Keratinocyte (primary cell): ENCODE results near the gene MANF. TPM values are rescaled to one million over a fixed set of nuclear protein-coding genes. Genes with fewer than 3 reads are reported as not detected.

ENCODE experiments used
- DNase-seq: peaks from one replicate; pipeline ENCODE4 v3.0.0-alpha.2; 2011; ENCODE audit warnings: low read depth, missing footprints, low spot score
- FAIRE-seq: peaks from 2 replicates; lab custom pipeline; 2011; peaks lifted over from hg19 to GRCh38; lab: Jason Lieb, UNC
- H2AFZ ChIP-seq: 2 replicates; pipeline ENCODE4 v1.6.0; 2012; ENCODE audit warnings: low read length, control low read depth, inconsistent platforms; ENCODE audit not compliant: control insufficient read depth
- H3K27ac ChIP-seq: 2 replicates; pipeline ENCODE4 v1.5.1; 2011; ENCODE audit warnings: low read length; ENCODE audit not compliant: control insufficient read depth, insufficient read depth
- H3K27me3 ChIP-seq: 3 replicates; pipeline ENCODE4 v1.6.0; 2011; ENCODE audit warnings: low read length; ENCODE audit not compliant: control insufficient read depth, insufficient read depth; ENCODE audit errors: extremely low read depth
- H3K36me3 ChIP-seq, 2 experiments: 2 replicates in 1 of 2; 3 replicates in 1 of 2; pipeline ENCODE4 v1.5.1; 2011; ENCODE audit warnings: low read length in 2 of 2, mild to moderate bottlenecking in 1 of 2; ENCODE audit not compliant: control insufficient read depth in 2 of 2, insufficient read depth in 2 of 2; ENCODE audit errors: extremely low read depth in 1 of 2
- H3K4me1 ChIP-seq: 3 replicates; pipeline ENCODE4 v1.5.1; 2011; ENCODE audit warnings: low read length; ENCODE audit not compliant: control insufficient read depth, insufficient read depth; ENCODE audit errors: extremely low read depth
- H3K4me2 ChIP-seq: 3 replicates; pipeline ENCODE4 v1.6.0; 2011; ENCODE audit warnings: low read depth, low read length; ENCODE audit not compliant: control insufficient read depth, insufficient read depth; ENCODE audit errors: extremely low read depth
- H3K4me3 ChIP-seq, 3 experiments: fragments of 200-600 bp in 1 of 3; sonication (generic) in 1 of 3; 2 replicates in 2 of 3; 3 replicates in 1 of 3; pipeline ENCODE4 v1.5.1; 2011 to 2016; ENCODE audit warnings: low read length in 3 of 3, mild to moderate bottlenecking in 3 of 3, control low read depth in 2 of 3, inconsistent platforms in 1 of 3, low read depth in 1 of 3, mixed read lengths in 1 of 3, mixed run types in 1 of 3, moderate library complexity in 1 of 3; ENCODE audit not compliant: control insufficient read depth in 2 of 3, insufficient read depth in 2 of 3; ENCODE audit errors: extremely low read depth in 1 of 3
- H3K79me2 ChIP-seq: 2 replicates; pipeline ENCODE4 v1.6.0; 2012; ENCODE audit warnings: low read length; ENCODE audit not compliant: control insufficient read depth, insufficient read depth
- H3K9ac ChIP-seq: 3 replicates; pipeline ENCODE4 v1.6.0; 2011; ENCODE audit warnings: low read length; ENCODE audit not compliant: control insufficient read depth, insufficient read depth; ENCODE audit errors: extremely low read depth
- H3K9me1 ChIP-seq: 3 replicates; pipeline ENCODE4 v1.6.0; 2011; ENCODE audit warnings: low read length; ENCODE audit not compliant: control insufficient read depth, insufficient read depth; ENCODE audit errors: extremely low read depth
- H3K9me3 ChIP-seq: 2 replicates; pipeline ENCODE4 v1.5.1; 2012; ENCODE audit warnings: low read depth, low read length; ENCODE audit not compliant: control insufficient read depth
- H4K20me1 ChIP-seq: 3 replicates; pipeline ENCODE4 v1.6.0; 2011; ENCODE audit warnings: low read length; ENCODE audit not compliant: control insufficient read depth, insufficient read depth; ENCODE audit errors: extremely low read depth
- EZH2 ChIP-seq: IDR thresholded peaks from one replicate; pipeline ENCODE4 v1.6.1; 2012; ENCODE audit warnings: inconsistent platforms, mild to moderate bottlenecking, low read length, moderate library complexity
- dilution Hi-C: fragments of 300-500 bp; cut with MboI; formaldehyde crosslinking; loops from one replicate; pipeline ENCODE4 v1.7.0; 2020; ENCODE audit warnings: low sequenced_read_pairs; ENCODE audit not compliant: extremely low pct_ligation_motif_present
- polyA plus RNA-seq, 5 experiments: library from polyadenylated mRNA; depleted of rRNA in 3 of 5; stranded (reverse) in 3 of 5; stranded (forward) in 1 of 5; unstranded in 1 of 5; fragments of >200 nt; gene quantifications; 1 replicate in 1 of 5; 2 replicates in 3 of 5; 3 replicates in 1 of 5; pipeline versions ENCODE4 v1.2.1 to v1.2.3, GENCODE V29; 2011 to 2012; ENCODE audit warnings: missing spikeins in 2 of 5, low read depth in 1 of 5, low replicate concordance in 1 of 5
- TF ChIP-seq, protein P1 (sequence below), 3 experiments: IDR thresholded peaks in 1 of 3; conservative IDR thresholded peaks in 1 of 3; optimal IDR thresholded peaks in 1 of 3; 2 replicates in 2 of 3; 3 replicates in 1 of 3; pipeline versions ENCODE3 to v1.5.1; 2011; ENCODE audit warnings: low read length in 3 of 3, mild to moderate bottlenecking in 3 of 3, moderate library complexity in 2 of 3, control low read depth in 1 of 3, inconsistent platforms in 1 of 3; ENCODE audit not compliant: insufficient read depth in 2 of 3; ENCODE audit errors: extremely low read depth in 1 of 3

MANF gene
- polyA plus RNA-seq, 1 donor (not counting 4 experiments of a cell fraction or from before 2014, with no cell fraction given) = 143 TPM

- no peak overlapping the region for H2AFZ ChIP-seq
- H3K9me1 ChIP-seq = no peaks in the 10 kb centered on the region
- H3K79me2 ChIP-seq = no peaks in the 10 kb centered on the region
- H3K27ac ChIP-seq = no peak overlapping the region
- no peak overlapping the region for H3K9ac ChIP-seq
- FAIRE-seq (no peak), DNase-seq (no peak)
- no peaks in the 10 kb centered on the region for H3K36me3 ChIP-seq
- no peaks in the 10 kb centered on the region for H3K4me1 ChIP-seq
- no peak overlapping the region for H3K4me2 ChIP-seq
- H3K9me3 ChIP-seq = no peaks in the 10 kb centered on the region
- dilution Hi-C loops = loop anchor here (25.0 kb wide), 1 partner anchor 262 kb away; no protein-coding TSS in a partner anchor
- H3K4me3 ChIP-seq = no peak overlapping the region
- peaks cover 6% of the 10 kb centered on the region for H3K27me3 ChIP-seq
- no peaks in the 10 kb centered on the region for H4K20me1 ChIP-seq
- TF ChIP-seq, protein P1, sequence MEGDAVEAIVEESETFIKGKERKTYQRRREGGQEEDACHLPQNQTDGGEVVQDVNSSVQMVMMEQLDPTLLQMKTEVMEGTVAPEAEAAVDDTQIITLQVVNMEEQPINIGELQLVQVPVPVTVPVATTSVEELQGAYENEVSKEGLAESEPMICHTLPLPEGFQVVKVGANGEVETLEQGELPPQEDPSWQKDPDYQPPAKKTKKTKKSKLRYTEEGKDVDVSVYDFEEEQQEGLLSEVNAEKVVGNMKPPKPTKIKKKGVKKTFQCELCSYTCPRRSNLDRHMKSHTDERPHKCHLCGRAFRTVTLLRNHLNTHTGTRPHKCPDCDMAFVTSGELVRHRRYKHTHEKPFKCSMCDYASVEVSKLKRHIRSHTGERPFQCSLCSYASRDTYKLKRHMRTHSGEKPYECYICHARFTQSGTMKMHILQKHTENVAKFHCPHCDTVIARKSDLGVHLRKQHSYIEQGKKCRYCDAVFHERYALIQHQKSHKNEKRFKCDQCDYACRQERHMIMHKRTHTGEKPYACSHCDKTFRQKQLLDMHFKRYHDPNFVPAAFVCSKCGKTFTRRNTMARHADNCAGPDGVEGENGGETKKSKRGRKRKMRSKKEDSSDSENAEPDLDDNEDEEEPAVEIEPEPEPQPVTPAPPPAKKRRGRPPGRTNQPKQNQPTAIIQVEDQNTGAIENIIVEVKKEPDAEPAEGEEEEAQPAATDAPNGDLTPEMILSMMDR (optimal IDR thresholded peaks at IDR 0.05 in 1 of 3, IDR thresholded peaks at IDR 0.05 in 1 of 3, conservative IDR thresholded peaks at IDR 0.05 in 1 of 3; ENCODE audit: extremely low read depth in 1 of 3, insufficient read depth in 2 of 3, low read length in 3 of 3) = no peak
- no peak for TF ChIP-seq EZH2
Observed at GRCh38 chr3:51374456-51374855, 10.6 kb upstream of the MANF start.

- Histone ChIP-seq H3K9me3 (no peaks in the 10 kb centered on the region), H3K9ac (no peak overlapping the region), H3K27me3 (peaks cover 6% of the 10 kb centered on the region), H3K4me3 (no peak overlapping the region), H3K4me2 (no peak overlapping the region), H3K36me3 (no peaks in the 10 kb centered on the region), H2AFZ (no peak overlapping the region), H3K4me1 (no peaks in the 10 kb centered on the region), H3K27ac (no peak overlapping the region), H3K9me1 (no peaks in the 10 kb centered on the region), H4K20me1 (no peaks in the 10 kb centered on the region), H3K79me2 (no peaks in the 10 kb centered on the region)
- no peak for FAIRE-seq
- dilution Hi-C loops = loop anchor here (25.0 kb wide), 1 partner anchor 763 kb away; the partner anchor contains the start of genes CISH and MAPKAPK3
- TF ChIP-seq, protein P1 (optimal IDR thresholded peaks at IDR 0.05 in 1 of 3, IDR thresholded peaks at IDR 0.05 in 1 of 3, conservative IDR thresholded peaks at IDR 0.05 in 1 of 3; ENCODE audit: extremely low read depth in 1 of 3, insufficient read depth in 2 of 3, low read length in 3 of 3) = no peak
- TF ChIP-seq EZH2 = no peak
- DNase-seq = no peak
Observed at GRCh38 chr3:51375136-51375535, 10.0 kb upstream of the MANF start.
